ENCODE measurements around the gene ALK. TPM values are rescaled to one million over a fixed set of nuclear protein-coding genes. Genes with fewer than 3 reads are reported as not detected.

Gene ALK
- total and polyA plus RNA-seq, 2 experiments from 2014 or later, result 0.35 TPM; not detected in 1

DNA sequence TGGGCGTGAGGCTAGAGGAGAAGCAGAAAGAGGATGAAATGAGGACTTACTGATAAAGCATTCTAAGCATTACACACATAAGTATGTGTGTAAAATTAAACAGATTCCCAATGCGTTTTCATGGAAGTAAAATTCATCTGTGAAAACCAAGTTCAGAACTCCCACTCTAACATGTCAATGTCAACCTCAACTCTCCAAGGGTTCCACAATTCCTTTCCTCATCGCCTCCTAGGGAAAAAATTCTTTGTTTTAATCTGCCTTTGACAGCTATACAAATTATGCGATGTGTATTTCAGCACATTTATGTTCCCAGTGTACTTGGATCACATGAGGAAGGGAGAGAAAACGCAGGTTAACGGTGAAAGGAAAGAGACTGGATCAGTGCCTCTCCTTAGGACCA is 729.6 kb downstream of the ALK start:
- H3K4me1 ChIP-seq (ENCODE audit: insufficient read depth), result no peaks in the 10 kb centered on the region
- H3K27me3 Mint-ChIP-seq (ENCODE audit: insufficient read depth, low read depth, poor library complexity), result peaks cover 2% of the 10 kb centered on the region
- no peak overlapping the region for H3K4me3 ChIP-seq
- H3K9me2 ChIP-seq (ENCODE audit: insufficient read depth), result no peaks in the 10 kb centered on the region
- H3K36me3 Mint-ChIP-seq (ENCODE audit: low read depth), result no peaks in the 10 kb centered on the region
- no peaks in the 10 kb centered on the region for H3K27me3 ChIP-seq (ENCODE audit: insufficient read depth)
- H3K4me2 ChIP-seq, result no peak overlapping the region
- no peak for DNase-seq (ENCODE audit: low spot score)
- no peak overlapping the region for H3K27ac Mint-ChIP-seq
- H3K9me3 Mint-ChIP-seq, result peaks cover 8% of the 10 kb centered on the region
- TF ChIP-seq EZH2phosphoT487 (IDR thresholded peaks at IDR 0.05; ENCODE audit: unreplicated experiment), result no peak
- no peak for TF ChIP-seq ETS1 (IDR thresholded peaks at IDR 0.05)
- no peak for TF ChIP-seq ZNF114 (CRISPR knock-in tag; IDR thresholded peaks at IDR 0.05)
- TF ChIP-seq JUNB (IDR thresholded peaks at IDR 0.05; ENCODE audit: unreplicated experiment), result no peak
- TF ChIP-seq CREB1 (CRISPR knock-in tag; IDR thresholded peaks at IDR 0.05; ENCODE audit: low read depth), result no peak
- no peaks in the 10 kb centered on the region for H3F3A ChIP-seq (replicated peaks; ENCODE audit: low read depth)
- H3K4me3 Mint-ChIP-seq, result no peak overlapping the region
- H2AFZ ChIP-seq, result no peak overlapping the region
- H4K20me1 ChIP-seq (replicated peaks; ENCODE audit: insufficient read depth), result no peaks in the 10 kb centered on the region
- no peaks in the 10 kb centered on the region for H3K79me2 ChIP-seq (replicated peaks; ENCODE audit: insufficient read depth)
- no peak for ATAC-seq
- H3K4me1 Mint-ChIP-seq, result no peaks in the 10 kb centered on the region
- no peaks in the 10 kb centered on the region for H3K36me3 ChIP-seq (ENCODE audit: insufficient read depth)
- H3K27ac ChIP-seq (ENCODE audit: low read depth), result no peak overlapping the region

GRCh38 chr2:29189052-29189451 is 732.3 kb downstream of the ALK start:
- no peak overlapping the region for H3K4me3 Mint-ChIP-seq
- H3K27ac Mint-ChIP-seq, result no peak overlapping the region
- Histone ChIP-seq H3K4me1 (ENCODE audit: insufficient read depth) (no peaks in the 10 kb centered on the region), H4K20me1 (replicated peaks; ENCODE audit: insufficient read depth) (no peaks in the 10 kb centered on the region), H3F3A (replicated peaks; ENCODE audit: low read depth) (no peaks in the 10 kb centered on the region), H3K36me3 (ENCODE audit: insufficient read depth) (no peaks in the 10 kb centered on the region), H3K9me2 (ENCODE audit: insufficient read depth) (no peaks in the 10 kb centered on the region), H3K27me3 (ENCODE audit: insufficient read depth) (no peaks in the 10 kb centered on the region), H3K79me2 (replicated peaks; ENCODE audit: insufficient read depth) (no peaks in the 10 kb centered on the region), H3K4me3 (no peak overlapping the region), H2AFZ (no peak overlapping the region), H3K27ac (ENCODE audit: low read depth) (no peak overlapping the region), H3K4me2 (no peak overlapping the region)
- no peak for ATAC-seq
- no peaks in the 10 kb centered on the region for H3K27me3 Mint-ChIP-seq (ENCODE audit: insufficient read depth, low read depth, poor library complexity)
- no peaks in the 10 kb centered on the region for H3K4me1 Mint-ChIP-seq
- peaks cover 8% of the 10 kb centered on the region for H3K9me3 Mint-ChIP-seq
- no peaks in the 10 kb centered on the region for H3K36me3 Mint-ChIP-seq (ENCODE audit: low read depth)
- DNase-seq (ENCODE audit: low spot score), result no peak
- TF ChIP-seq REST (IDR thresholded peaks at IDR 0.05; ENCODE audit: unreplicated experiment), result no peak
- no peak for TF ChIP-seq STAT1 (IDR thresholded peaks at IDR 0.05; ENCODE audit: unreplicated experiment)
- no peak for TF ChIP-seq EZH2 (IDR thresholded peaks at IDR 0.05; ENCODE audit: low read depth, unreplicated experiment)
- TF ChIP-seq EZH2phosphoT487 (IDR thresholded peaks at IDR 0.05; ENCODE audit: unreplicated experiment), result no peak
- TF ChIP-seq ZNF331 (CRISPR knock-in tag; IDR thresholded peaks at IDR 0.05; ENCODE audit: low read depth), result no peak
- TF ChIP-seq, protein P1, sequence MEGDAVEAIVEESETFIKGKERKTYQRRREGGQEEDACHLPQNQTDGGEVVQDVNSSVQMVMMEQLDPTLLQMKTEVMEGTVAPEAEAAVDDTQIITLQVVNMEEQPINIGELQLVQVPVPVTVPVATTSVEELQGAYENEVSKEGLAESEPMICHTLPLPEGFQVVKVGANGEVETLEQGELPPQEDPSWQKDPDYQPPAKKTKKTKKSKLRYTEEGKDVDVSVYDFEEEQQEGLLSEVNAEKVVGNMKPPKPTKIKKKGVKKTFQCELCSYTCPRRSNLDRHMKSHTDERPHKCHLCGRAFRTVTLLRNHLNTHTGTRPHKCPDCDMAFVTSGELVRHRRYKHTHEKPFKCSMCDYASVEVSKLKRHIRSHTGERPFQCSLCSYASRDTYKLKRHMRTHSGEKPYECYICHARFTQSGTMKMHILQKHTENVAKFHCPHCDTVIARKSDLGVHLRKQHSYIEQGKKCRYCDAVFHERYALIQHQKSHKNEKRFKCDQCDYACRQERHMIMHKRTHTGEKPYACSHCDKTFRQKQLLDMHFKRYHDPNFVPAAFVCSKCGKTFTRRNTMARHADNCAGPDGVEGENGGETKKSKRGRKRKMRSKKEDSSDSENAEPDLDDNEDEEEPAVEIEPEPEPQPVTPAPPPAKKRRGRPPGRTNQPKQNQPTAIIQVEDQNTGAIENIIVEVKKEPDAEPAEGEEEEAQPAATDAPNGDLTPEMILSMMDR (conservative IDR thresholded peaks at IDR 0.05; ENCODE audit: low read depth in 2 of 2), result no peak
- TF ChIP-seq JUNB (IDR thresholded peaks at IDR 0.05; ENCODE audit: unreplicated experiment), result no peak
- no peak for TF ChIP-seq POLR2AphosphoS5 (IDR thresholded peaks at IDR 0.05; ENCODE audit: low read depth)
- TF ChIP-seq CREB1 (CRISPR knock-in tag; IDR thresholded peaks at IDR 0.05; ENCODE audit: low read depth), result no peak
- no peak for TF ChIP-seq ZNF114 (CRISPR knock-in tag; IDR thresholded peaks at IDR 0.05)
- no peak for TF ChIP-seq NANOG (IDR thresholded peaks at IDR 0.05; ENCODE audit: borderline replicate concordance)
